T-helper 22 cell (primary cell): Measurements from ENCODE around the gene NKIRAS1.
"Not testable (repeated sequence)": the region's sequence is repeated elsewhere in the genome, so short reads cannot be mapped to it uniquely, and the experiment has no call there.

Experiments
- DNase-seq: peaks from one replicate; pipeline ENCODE4 v3.0.0-alpha.2; 2020; ENCODE audit warnings: low read depth

Gene NKIRAS1

DNA sequence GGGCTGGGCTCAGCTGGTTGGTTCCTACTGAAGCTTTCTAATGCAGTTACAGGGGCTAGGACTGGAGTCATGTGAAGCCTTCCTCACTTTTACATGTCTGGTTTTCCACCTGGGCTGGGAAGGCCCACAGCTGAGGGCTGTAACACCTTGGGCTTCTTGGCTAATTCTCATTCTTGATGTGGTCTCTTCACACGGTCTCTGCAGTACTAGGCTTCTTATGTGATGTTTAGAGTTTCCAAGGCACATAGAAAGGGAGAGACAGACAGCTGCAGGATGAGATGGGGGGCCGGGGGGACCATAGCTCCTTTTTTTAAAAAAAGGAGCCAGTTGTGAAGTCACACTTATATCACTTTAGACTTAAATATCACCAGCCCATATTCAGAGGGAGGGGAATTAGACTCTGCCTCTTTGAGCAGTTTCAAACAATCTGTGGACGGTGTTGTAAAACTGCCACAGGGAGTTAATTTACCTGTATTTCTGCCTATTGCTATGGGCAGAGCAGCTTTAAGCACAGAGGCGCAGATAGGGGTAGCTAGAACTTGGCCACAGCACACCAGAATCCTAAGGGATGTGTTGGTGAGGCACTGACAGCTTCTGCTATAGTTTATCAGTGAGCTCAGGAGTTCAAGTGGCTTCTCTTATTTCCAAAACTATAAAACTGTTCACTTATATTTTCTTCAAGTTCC lies 46.7 kb downstream of the NKIRAS1 start:
- no peak for DNase-seq

GRCh38 chr3:23867838-23868237 lies 49.0 kb downstream of the NKIRAS1 start:
- no peak for DNase-seq

- no peak for DNase-seq
These were observed 49.4 kb downstream of the NKIRAS1 start for GRCh38 chr3:23867400-23867799.

DNA sequence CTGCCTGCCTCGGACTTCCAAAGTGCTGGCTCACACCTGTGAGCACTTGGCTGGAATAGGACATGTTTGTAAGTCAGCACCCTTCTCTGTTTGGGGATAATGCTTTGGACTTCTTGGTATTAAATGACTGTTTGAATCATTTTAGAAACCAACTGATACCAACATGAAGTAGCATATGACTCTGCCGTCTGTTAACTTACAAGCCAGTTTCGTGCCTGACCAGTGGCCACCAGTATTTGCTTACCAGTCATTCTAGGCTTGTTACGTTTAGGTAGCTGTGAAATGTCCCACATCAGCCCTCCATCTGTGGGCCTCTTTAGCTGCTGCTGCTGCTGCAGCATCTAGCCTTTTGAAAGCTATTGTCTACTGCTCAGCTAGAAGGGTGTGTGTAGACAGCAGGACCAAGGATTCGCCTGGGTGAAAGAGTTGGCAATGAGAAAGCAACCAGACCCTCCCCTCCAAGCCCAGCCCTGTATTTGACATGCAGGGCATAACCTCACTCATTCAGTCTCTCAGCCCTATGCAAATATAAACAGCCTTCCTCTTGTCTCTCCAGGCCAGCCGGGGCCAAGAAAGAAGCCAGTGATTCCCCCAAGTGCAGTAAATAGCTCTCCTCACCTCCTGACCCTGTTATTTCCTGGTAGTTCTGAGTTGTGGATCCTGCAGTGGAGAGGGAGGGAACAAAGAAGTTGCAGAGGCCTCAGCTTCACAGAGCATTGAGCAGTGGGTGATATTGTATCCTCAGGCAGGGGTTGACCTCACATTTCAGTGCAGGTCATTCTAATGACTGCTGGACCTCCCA lies 51.0 kb downstream of the NKIRAS1 start:
- DNase-seq: no peak

- DNase-seq: no peak
These were observed 51.9 kb downstream of the NKIRAS1 start for GRCh38 chr3:23864931-23865330.

DNA sequence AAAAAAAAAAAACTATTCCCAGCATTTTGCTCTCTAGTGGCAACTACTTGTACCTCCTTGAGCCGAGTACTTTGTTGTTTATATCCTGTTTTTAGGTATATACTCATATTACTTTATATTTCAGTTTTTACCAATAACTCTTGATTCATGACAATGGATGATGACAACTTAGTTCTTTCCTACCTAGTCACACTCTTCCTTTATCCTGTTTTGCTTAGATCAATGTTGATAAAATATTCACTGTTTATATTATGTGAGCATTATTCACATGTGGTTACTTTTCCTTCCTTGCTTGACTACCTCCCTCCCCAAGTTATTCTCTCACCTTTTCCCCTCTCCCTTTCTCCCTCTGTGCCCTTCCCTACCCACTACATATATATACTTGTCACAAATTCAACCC lies 53.7 kb downstream of the NKIRAS1 start:
- DNase-seq: no peak

DNA sequence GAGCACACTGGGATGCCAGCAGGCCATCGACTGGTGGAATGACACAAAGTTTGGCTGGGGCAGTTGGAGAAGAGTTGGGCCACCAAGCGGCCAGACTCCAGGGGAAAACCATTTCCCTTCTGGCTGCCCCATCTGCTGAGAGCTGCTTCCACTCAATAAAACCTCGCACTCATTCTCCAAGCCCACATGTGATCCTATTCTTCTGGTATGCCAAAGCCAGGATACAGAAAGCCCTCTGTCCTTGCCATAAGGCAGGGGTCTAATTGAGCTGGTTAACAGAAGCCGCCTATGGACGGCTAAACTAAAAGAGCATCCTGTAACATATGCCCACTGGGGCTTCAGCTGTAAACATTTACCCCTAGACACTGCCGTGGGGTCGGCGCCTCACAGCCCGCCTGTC lies 55.1 kb downstream of the NKIRAS1 start:
- no peak for DNase-seq

GRCh38 chr3:23859839-23860382 lies 56.9 kb downstream of the NKIRAS1 start:
- DNase-seq: no peak

GRCh38 chr3:23859012-23859743 lies 57.6 kb downstream of the NKIRAS1 start:
- DNase-seq: no peak

GRCh38 chr3:23856286-23856685 lies 60.5 kb downstream of the NKIRAS1 start:
- DNase-seq: no peak

- not testable (repeated sequence) for DNase-seq
These were observed 67.3 kb downstream of the NKIRAS1 start for GRCh38 chr3:23849462-23849861.

DNA sequence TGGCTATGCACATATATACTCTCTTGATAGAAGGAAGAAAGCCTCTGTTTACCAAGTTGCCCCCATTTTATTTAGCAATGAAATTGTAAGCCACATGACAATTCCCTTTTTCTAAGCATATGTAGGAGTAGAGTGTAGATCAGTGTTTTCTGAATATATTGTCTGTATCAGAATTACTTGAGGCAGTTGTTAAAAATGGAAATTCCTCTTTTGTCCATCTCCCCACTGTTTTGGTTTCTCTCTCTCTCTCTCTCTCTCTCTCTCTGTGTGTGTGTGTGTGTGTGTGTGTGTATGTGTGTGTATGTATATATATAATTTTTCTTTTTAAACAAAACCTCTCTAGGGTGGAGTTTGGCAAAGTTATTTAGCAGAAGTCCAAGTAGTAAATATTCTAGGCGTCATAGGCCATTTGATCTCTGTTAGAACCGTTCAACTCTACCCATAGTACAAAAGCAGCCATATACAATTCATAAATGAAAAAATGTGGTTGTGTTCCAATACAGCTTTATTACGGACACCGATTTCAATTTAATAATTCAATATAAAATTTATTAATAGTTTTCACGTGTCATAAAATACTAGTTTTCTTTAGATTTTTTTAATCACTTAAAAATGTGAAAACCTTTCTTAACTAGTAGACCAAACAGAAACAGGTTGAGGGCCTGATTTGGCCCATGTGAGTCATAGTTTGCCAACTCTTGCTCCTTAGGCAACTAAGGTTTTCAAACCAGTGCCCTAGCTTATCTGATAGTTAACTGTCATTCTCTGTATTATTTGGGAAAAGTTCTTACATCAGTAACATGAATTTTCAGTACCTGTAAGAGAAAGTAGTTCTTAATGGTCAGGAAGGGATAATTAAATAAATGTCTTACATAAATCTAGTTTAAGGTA lies 71.2 kb downstream of the NKIRAS1 start:
- no peak for DNase-seq

DNA sequence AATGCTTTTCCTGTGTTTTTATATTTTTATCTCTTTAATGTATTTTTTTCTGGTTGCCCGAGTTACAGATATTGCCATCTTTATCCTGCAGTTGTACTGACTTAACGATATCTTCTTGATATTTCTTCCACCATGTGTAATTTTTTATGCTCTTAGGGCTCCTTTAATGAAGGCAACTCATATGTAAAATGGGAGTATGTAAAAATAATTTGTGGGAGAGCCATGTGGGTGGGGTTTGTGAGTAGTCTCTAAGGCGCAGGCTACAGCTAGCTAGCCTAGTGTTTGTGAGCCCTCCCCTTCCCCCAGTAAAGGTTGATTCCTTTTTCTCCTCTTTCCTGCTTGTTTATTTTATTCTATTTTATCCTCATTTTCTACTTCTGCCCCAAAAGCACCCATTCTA lies 72.9 kb downstream of the NKIRAS1 start:
- DNase-seq: no peak
